Stimulated activated CD8-positive, alpha-beta memory T cell treated with anti-CD3 and anti-CD28 coated beads, Interleukin-12 subunit alpha, Interleukin-12 subunit beta, amount 100 ng/mL, for 4 hours (primary cell): ENCODE measurements around the gene HSPA2.
"Not testable (repeated sequence)": the region's sequence is repeated elsewhere in the genome, so short reads cannot be mapped to it uniquely, and the experiment has no call there.

Source experiments
- DNase-seq: peaks from one replicate; pipeline ENCODE4 v3.0.0-alpha.2; 2020; ENCODE audit warnings: low read depth

HSPA2 gene

DNA sequence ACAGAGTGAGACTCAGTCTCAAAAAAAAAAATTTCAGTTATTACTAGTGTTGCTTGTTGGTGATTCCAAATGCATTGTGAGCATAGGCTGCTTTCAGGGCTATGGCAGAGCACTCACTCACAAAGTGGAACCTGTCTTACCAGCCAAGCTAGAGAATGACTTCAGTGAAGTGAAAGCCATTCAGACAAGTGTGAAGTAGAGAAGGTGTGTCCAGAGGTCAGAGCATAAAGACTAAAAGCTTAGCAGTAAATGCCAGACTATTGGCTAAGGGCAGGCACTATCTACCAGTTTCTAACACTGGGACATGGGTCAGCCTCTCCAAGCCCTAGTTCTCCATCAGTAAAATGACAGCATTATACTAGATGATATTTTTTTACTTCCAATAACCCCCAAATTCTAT, 21.9 kb downstream of the HSPA2 start:
- no peak for DNase-seq

DNA sequence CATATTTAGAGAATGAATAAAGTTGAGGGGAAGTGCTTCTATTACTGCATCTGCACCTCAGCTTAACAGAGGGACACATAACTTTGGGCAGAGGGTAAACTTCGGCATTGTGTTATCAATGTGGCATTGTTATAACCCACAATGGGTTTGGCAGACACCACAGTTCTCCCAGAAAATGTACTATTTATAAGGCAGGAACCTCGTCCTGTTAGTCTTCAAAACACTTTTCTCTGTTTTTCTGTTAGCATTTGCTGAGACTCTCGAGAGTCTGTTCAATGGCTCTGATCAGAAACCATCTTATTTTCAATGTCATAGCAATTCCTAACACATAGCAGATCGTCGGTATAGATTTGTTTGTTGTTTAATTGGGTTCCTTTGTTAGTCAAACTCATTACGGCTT, 23.2 kb downstream of the HSPA2 start:
- DNase-seq, result no peak

DNA sequence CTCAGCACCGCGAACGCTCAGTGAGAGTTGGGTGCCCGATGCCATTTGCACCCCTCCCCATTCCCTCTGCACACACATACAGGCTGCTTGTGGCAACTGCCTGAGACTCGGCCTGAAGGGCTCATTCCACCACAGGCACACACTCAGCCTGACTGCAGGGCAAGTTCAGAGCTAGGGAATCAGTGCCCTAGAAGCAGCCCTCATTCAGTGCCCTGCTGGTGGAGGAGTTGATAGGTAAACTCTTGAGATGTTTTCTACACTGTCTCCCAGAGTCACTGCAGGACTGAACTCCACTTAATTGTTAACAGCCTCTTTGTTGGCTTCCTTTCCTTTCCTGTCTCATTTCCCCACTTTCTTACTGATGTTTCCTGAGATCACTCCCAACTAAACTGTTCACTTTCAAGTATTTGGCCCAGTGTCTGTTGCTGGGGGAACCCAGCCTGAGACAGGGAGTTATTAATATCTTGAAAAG, 26.1 kb downstream of the HSPA2 start:
- no peak for DNase-seq

DNA sequence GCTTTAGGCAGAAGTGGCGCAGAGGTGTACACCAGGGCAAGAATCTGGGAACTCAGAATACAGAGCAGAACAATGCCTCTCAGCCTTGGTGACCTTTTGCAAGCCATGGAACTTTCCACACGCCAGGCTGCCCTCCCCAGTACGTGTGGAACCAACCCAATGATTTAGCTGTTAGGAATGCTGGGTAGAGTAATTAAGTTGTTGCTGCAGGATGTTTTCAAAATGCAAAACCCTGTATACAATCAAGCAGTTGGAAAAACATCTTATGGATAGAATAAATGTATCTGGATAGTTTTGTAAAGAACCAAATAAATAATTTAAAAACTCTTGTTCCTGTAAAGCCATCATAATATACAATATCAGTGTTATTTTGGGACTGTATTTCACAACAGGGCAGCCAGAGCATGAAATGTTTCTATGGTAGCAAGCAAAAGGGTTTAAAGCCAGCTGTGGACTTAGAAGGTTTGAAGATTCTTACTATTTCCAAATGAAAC, 28.6 kb downstream of the HSPA2 start:
- DNase-seq, result no peak

DNA sequence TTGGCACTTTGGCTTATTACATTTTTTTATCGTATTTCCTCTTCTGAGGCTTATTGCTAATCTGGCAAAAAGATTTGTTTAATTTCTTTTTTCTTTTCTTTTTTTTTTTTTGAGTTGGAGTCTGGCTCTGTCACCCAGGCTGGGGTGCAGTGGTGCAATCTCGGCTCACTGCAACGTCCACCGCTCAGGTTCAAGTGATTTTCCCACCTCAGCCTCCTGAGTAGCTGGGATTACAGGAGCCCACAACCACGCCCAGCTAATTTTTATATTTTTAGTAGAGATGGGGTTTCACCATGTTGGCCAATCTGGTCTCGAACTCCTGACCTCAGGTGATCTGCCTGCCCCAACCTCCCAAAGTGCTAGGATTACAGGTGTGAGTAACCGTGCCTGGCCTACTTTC, 29.1 kb downstream of the HSPA2 start:
- not testable (repeated sequence) for DNase-seq

DNA sequence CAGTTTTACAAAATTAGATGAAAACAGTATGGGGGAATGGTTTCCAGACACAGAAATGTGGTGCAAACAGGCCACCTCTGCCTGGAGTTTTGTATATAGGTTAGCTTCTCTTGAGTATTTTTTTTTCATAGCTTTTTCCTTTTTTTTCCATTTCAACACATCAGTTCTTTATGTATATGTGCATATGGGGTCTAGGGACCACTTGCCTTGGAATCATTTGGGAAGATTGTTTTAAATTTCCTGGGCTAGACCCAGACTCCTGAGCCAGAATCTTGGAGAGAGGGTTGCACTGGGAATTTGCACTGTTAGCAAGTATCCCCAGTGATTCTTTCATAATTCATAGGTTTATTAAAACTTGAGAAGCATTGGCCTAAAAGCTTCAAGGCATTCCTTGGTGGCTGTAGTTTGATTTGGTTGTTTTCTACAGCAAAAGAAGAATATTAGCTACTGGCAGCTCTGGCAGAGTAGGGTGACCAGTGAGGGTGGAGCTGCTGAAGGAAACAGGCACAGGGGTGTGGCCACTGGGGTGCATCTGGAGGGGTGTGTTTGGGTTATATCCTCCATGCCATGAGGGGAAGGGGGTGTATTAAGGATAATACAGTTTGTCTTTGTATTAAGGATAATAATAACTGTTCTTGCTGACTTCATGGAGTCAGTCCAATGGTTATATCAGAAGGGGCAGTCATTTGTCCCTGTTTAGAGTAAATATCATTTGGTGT, 32.0 kb downstream of the HSPA2 start:
- DNase-seq, result no peak

DNA sequence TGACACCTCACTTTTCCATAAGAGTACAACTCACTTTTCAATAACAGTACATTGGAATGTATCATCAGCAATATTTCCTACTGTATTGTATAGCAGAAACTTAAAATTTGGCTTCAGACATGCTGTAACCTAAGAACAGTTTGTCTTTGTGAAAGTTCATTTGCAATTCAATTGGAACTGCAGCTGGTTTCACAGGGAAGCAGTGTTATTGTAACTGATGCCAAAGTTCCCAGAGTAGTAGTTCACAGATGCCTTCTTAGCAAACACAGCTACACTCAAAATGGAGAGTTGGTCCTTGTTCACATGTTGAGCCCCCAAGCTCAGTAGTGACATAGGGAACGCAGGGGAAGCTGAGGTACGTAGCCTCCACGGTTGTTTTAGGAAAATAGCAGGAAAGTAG, 32.6 kb downstream of the HSPA2 start:
- DNase-seq, result no peak

DNA sequence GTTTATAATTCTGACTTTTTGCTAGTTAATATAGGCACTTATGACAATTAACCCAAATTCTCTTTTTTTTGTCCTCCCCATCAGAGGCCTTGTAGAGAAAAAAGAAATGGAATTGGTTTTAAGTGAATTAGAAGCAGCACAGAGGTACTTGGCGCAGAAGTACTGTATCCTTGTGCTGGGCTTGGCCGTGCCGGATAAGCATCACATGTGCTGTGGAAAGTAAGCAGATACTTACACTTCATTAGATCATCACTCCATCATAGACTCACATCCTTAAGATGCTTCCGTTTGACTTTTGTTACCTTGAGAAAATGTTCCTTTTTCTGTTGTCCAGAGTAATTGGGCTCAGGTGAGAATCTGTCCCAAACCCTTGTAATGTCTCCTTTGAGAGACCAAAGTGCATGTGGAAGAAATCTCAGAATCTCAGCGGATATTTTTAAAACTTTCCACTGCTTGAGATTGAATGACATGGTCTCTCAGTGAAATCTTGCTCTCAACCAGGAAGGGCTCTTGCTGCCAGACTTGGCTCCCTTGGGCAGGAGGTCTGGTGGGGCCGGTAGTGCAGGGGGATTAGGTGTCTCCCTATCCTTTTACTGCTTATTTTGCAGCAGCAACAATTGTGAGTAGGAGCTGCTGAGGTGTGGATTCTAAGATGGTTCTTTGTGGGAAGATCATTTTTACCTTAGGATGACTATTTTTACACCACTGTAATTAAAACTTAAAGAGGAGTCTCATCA, 34.0 kb downstream of the HSPA2 start:
- DNase-seq, result no peak

DNA sequence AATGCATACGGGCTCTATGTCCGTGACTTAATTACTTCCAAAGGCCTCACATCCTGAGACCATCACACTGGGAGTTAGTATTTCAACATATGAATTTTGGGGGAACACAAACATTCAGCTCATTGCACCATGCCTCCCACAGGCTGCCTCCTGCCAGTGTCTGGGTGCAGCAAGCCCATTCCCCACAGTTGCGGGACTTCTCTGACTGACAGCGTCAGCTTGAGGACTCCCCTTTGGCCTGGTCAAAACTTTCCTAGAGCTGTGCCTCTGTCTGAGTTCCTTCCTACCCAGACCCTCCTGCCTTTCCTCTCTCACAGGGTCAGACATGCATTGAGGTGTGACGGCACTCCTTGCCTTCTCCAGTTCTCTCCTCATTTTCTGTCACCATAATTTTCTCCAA, 36.7 kb downstream of the HSPA2 start:
- DNase-seq, result no peak

DNA sequence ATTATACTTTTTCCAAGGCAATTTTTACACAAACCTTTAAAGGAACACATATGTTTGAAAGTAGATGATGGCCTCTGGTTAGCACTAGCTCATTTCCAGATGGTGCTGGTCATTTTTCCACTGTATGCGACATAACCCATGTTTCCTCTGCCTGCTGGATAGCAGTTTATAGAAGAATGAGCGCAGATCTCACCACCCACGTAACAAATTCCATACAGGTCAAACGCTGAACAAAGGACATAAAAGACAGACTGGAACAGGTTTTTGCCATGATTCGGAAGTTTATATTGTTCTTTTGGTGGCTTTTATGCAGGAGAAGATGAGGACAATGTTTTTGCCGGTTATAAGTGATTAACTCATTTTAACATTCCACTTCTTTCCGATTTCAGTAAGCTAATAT, 39.9 kb downstream of the HSPA2 start:
- no peak for DNase-seq

DNA sequence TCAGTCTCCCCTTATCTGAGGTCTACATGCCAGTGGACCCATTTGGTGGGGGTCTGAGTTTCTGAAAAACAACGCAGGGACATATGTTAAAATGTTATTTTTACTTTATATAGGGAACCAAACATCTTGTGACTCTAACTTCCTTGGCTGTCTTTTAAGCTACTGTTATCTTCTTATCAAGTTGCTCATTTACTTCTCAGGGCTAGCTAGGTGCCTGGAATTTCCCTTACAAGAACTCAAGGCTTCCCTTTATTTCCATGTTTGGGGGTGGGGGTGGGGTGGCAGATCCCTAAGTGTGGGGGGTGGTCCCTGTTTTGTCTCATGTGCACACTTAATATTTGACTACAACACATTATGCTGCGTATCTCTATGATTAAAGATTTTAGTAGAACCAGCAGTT, 40.8 kb downstream of the HSPA2 start:
- no peak for DNase-seq

DNA sequence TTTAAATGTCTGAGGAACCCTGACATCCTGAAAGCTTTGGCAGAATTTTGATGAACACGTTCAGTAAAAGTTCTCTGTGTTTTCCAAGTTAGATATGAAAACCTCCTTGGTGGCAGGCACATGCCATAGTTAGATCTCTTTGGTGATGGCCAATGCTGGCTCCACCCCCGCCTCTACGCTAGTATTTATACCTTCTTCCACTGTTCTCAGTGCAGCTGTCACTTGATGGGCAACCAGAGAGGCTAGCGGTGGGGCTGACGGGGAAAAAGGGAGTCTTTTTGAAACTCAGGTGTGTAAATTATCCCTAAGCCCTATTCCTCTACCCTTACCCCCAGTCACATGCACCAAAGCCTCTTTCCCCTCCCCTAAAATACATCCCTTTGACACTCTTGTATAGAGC, 41.3 kb downstream of the HSPA2 start:
- no peak for DNase-seq

DNA sequence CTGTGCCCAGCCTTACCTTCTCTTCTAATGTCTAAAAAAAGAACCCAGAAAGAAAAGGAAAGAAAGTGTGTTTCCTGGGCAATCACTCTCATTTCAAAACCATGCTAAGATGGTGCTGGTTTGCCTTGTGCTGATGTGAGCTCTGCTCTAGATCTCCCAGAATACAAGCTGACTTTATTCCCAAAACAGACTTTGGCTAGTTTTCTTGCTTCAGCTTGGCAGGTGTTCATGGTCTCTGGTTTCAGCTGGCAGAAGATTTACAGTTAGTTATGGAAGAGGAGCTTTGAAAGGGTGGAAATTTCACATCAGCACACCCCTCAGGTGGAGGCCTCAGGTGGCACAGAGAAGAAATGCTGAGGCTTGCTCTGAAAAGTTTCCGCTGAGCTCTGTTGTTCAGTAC, 43.6 kb downstream of the HSPA2 start:
- no peak for DNase-seq

DNA sequence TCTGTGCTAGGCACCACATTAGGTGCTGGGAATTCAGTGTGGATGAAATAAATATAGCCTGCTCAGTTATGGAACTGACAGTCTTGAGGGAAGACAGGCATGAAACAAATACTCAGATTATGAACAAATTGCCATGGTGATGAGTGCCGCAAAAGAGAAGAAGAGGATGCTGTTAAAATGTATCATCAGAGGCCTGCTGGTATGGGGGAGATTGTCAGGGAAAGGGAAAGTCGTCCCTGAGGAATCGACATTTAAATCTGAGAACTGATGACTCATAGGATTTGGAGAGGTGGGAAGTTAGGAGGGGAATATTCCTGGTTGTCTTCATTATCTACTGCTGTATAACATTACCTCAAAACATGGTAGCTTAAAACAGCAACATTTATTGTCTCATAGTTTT, 51.3 kb downstream of the HSPA2 start:
- no peak for DNase-seq
